ENCODE measurements around the gene MAT1A.

DNA sequence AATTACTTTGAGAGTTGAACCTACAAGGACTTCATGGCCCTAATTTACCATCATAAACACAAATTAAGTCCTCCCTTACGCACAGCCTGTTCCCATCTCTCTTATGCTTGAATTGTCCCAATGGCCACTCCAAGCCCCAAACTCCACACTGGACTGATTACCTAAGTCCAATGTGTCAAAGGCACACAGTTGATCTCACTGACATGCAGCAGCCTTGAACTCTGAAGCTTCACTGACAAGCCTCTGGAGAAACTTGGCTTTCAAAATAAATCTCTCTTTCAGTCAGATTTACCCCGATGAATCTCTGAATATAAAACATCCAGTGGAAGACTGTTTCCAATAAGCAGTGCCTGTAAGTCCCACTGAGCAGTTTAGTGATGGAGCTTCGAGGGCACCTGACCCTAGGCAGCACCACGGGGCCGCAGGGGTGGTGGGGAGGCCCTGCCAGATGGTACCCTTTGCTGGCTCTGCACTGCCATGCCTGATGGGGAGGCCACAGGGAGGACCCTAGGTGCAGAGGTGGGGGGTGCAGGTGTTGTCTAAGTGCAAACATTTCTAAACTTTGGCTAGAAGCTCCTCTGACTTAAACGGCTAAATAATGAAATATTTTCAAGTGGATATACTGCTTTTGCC lies 3.3 kb upstream of the MAT1A start:
- TF ChIP-seq EZH2phosphoT487 (IDR thresholded peaks at IDR 0.05; ENCODE audit: insufficient read depth, low read depth) (no peak), EZH2 (IDR thresholded peaks at IDR 0.05; ENCODE audit: insufficient read depth, poor library complexity, severe bottlenecking) (no peak)
